ENCODE results near the gene AUP1. TPM values are rescaled to one million over a fixed set of nuclear protein-coding genes. Genes with fewer than 3 reads are reported as not detected.

AUP1 gene
- total and polyA plus RNA-seq, 2 experiments from 2014 or later: 98.7 to 105 TPM

- no peaks in the 10 kb centered on the region for H3K79me2 ChIP-seq (replicated peaks; ENCODE audit: insufficient read depth)
- TF ChIP-seq POLR2AphosphoS5 (IDR thresholded peaks at IDR 0.05; ENCODE audit: low read depth) (no peak), EZH2 (IDR thresholded peaks at IDR 0.05; ENCODE audit: low read depth, unreplicated experiment) (no peak), ZNF114 (CRISPR knock-in tag; IDR thresholded peaks at IDR 0.05) (no peak), JUNB (IDR thresholded peaks at IDR 0.05; ENCODE audit: unreplicated experiment) (no peak), EZH2phosphoT487 (IDR thresholded peaks at IDR 0.05; ENCODE audit: unreplicated experiment) (no peak), CREB1 (CRISPR knock-in tag; IDR thresholded peaks at IDR 0.05; ENCODE audit: low read depth) (no peak), NANOG (IDR thresholded peaks at IDR 0.05; ENCODE audit: borderline replicate concordance) (no peak), ZNF331 (CRISPR knock-in tag; IDR thresholded peaks at IDR 0.05; ENCODE audit: low read depth) (no peak), ZNF462 (CRISPR knock-in tag; IDR thresholded peaks at IDR 0.05) (no peak), ETS1 (IDR thresholded peaks at IDR 0.05) (no peak), CTCF (conservative IDR thresholded peaks at IDR 0.05; ENCODE audit: low read depth in 2 of 2) (no peak), STAT1 (IDR thresholded peaks at IDR 0.05; ENCODE audit: unreplicated experiment) (no peak)
- H3K4me2 ChIP-seq: no peak overlapping the region
- H3K27me3 ChIP-seq (ENCODE audit: insufficient read depth): no peaks in the 10 kb centered on the region
- no peak overlapping the region for H3K27ac ChIP-seq (ENCODE audit: low read depth)
- no peaks in the 10 kb centered on the region; the same call in 2 of the 3 replicates for H3K9me3 Mint-ChIP-seq
- H3K36me3 ChIP-seq (ENCODE audit: insufficient read depth): no peaks in the 10 kb centered on the region
- no peaks in the 10 kb centered on the region; the same call in none of the 3 replicates for H3K4me1 Mint-ChIP-seq
- no peaks in the 10 kb centered on the region for H3K9me2 ChIP-seq (ENCODE audit: insufficient read depth)
- no peak overlapping the region for H3K27ac Mint-ChIP-seq
- H2AFZ ChIP-seq: no peak overlapping the region
- H3K4me1 ChIP-seq (ENCODE audit: insufficient read depth): no peaks in the 10 kb centered on the region
- no peak overlapping the region for H3K4me3 Mint-ChIP-seq
- peaks cover 10% of the 10 kb centered on the region for H3K27me3 Mint-ChIP-seq (ENCODE audit: insufficient read depth, low read depth, poor library complexity)
- peaks cover 2% of the 10 kb centered on the region; the same call in 1 of the 3 replicates for H3K36me3 Mint-ChIP-seq (ENCODE audit: low read depth)
- H3F3A ChIP-seq (replicated peaks; ENCODE audit: low read depth): no peaks in the 10 kb centered on the region
- DNase-seq (ENCODE audit: low spot score): no peak
- ATAC-seq: no peak; the same call in 2 of the 3 replicates
- H4K20me1 ChIP-seq (replicated peaks; ENCODE audit: insufficient read depth): no peaks in the 10 kb centered on the region; the same call in 1 of the 2 replicates
- no peak overlapping the region for H3K4me3 ChIP-seq
Measured at GRCh38 chr2:74538881-74539339, 9.4 kb upstream of the AUP1 start.
